Erythroblast (primary cell): ENCODE data around the gene MAST3.

Source experiments
- DNase-seq, 2 experiments: peaks; one replicate each; lab custom pipeline; 2025; lab: John Stamatoyannopoulos, UW
- GATA1 ChIP-seq: IDR thresholded peaks from 2 replicates; pipeline ENCODE4 v1.6.1; 2011; ENCODE audit warnings: low read depth, mild to moderate bottlenecking, control low read depth, low read length, moderate library complexity
- POLR2A ChIP-seq: IDR thresholded peaks from 2 replicates; pipeline ENCODE4 v1.6.1; 2011; ENCODE audit warnings: mild to moderate bottlenecking, low read length

The MAST3 gene

GRCh38 chr19:18128805-18129204 lies 31.2 kb downstream of the MAST3 start:
- no peak for TF ChIP-seq POLR2A
- no peak for TF ChIP-seq GATA1

GRCh38 chr19:18130523-18131242 lies 33.1 kb downstream of the MAST3 start:
- no peak for DNase-seq
- no peak for TF ChIP-seq POLR2A
- no peak for TF ChIP-seq GATA1

More at GRCh38 chr19:18128805-18129204, 31.2 kb downstream of the MAST3 start:
- DNase-seq: no peak

- DNase-seq: no peak
- TF ChIP-seq GATA1: no peak
- no peak for TF ChIP-seq POLR2A
These were observed 34.4 kb downstream of the MAST3 start for GRCh38 chr19:18131841-18132596.

GRCh38 chr19:18135712-18136584 lies 38.4 kb downstream of the MAST3 start:
- no peak for DNase-seq
- TF ChIP-seq GATA1 (no peak), POLR2A (no peak)

- TF ChIP-seq GATA1: no peak
- TF ChIP-seq POLR2A: no peak
- DNase-seq: no peak
These were observed 39.7 kb downstream of the MAST3 start for GRCh38 chr19:18137242-18137641.

GRCh38 chr19:18137657-18138339 lies 40.2 kb downstream of the MAST3 start:
- TF ChIP-seq POLR2A: no peak
- no peak for TF ChIP-seq GATA1
- no peak for DNase-seq

- TF ChIP-seq POLR2A (no peak), GATA1 (no peak)
These were observed 42.9 kb downstream of the MAST3 start for GRCh38 chr19:18140473-18140872.

GRCh38 chr19:18141031-18141430 lies 43.5 kb downstream of the MAST3 start:
- no peak for DNase-seq
- no peak for TF ChIP-seq POLR2A
- no peak for TF ChIP-seq GATA1

More at GRCh38 chr19:18140473-18140872, 42.9 kb downstream of the MAST3 start:
- no peak for DNase-seq

- TF ChIP-seq POLR2A (no peak), GATA1 (no peak)
- DNase-seq: no peak
These were observed 46.3 kb downstream of the MAST3 start for GRCh38 chr19:18143902-18144301.

GRCh38 chr19:18144361-18144760 lies 46.8 kb downstream of the MAST3 start:
- no peak for DNase-seq
- no peak for TF ChIP-seq POLR2A
- no peak for TF ChIP-seq GATA1

GRCh38 chr19:18144906-18145305 lies 47.3 kb downstream of the MAST3 start:
- no peak for TF ChIP-seq GATA1
- TF ChIP-seq POLR2A: no peak
- DNase-seq: no peak

GRCh38 chr19:18145391-18145999 lies 47.9 kb downstream of the MAST3 start:
- no peak for TF ChIP-seq POLR2A
- no peak for TF ChIP-seq GATA1
- no peak for DNase-seq

GRCh38 chr19:18147396-18147795 lies 49.8 kb downstream of the MAST3 start:
- DNase-seq: no peak
- TF ChIP-seq GATA1: no peak
- TF ChIP-seq POLR2A: no peak
